ENCODE results near the gene ACE2. TPM values are rescaled to one million over a fixed set of nuclear protein-coding genes. Genes with fewer than 3 reads are reported as not detected.

The ACE2 gene
- not detected in 2 replicates for total RNA-seq (2011; cell fraction: chromatin; rRNA removed; ENCODE audit: low replicate concordance)
- total RNA-seq (2011; cell fraction: nucleolus; rRNA removed): 0.53 TPM in 1 of 2 replicates, not detected in the other
- not detected in 2 replicates for total RNA-seq (2011; cell fraction: nucleoplasm; rRNA removed)
- not detected in 2 replicates for total RNA-seq (2014; rRNA removed)
- 0.07 TPM in 1 of 2 replicates, not detected in the other for total RNA-seq (2014; rRNA removed; fragmentation: Illumina TruSeq; extraction: Trizol)
- 0.04 TPM in 1 of 2 replicates, not detected in the other for total RNA-seq (2015; rRNA removed; fragmentation: Illumina TruSeq; extraction: Trizol)
- not detected in 2 replicates for total RNA-seq (2021)
- polyA plus RNA-seq (2011; rRNA removed): 0.03 TPM in 1 of 2 replicates, not detected in the other
- not detected in 2 replicates for polyA plus RNA-seq (2011; cell fraction: cytosol; rRNA removed)
- not detected in 2 replicates for polyA plus RNA-seq (2011; cell fraction: nucleus; rRNA removed)
- not detected in 2 replicates for polyA plus RNA-seq (2012)
- 0.09 TPM in 1 of 2 replicates, not detected in the other for polyA plus RNA-seq (2014; fragmentation: Illumina TruSeq; extraction: Trizol)
- polyA plus RNA-seq (2014; fragmentation: Nextera tagmentation; extraction: Ambion mirVana): not detected
- not detected in 2 replicates for polyA plus RNA-seq (2014; rRNA removed)
- not detected in 2 replicates for polyA minus RNA-seq (2011; rRNA and poly(A)+ RNA removed)
- not detected in 2 replicates for polyA minus RNA-seq (2011; cell fraction: cytosol; rRNA and poly(A)+ RNA removed)
- polyA minus RNA-seq (2011; cell fraction: nucleus; rRNA and poly(A)+ RNA removed): not detected in 2 replicates
- not detected for Bru-seq, nascent RNA
- BruChase-seq, experiment 1, labeled RNA remaining after a 2-hour chase: not detected
- BruChase-seq, experiment 2, labeled RNA remaining after a 6-hour chase: percentile 24 among the genes with signal in this experiment
- long read RNA-seq, experiment 1, partial matches to known transcripts: 0 of 1 reads
- long read RNA-seq, experiment 1, other reads (novel, unspliced or antisense): 1 of 1 reads
- long read RNA-seq, experiment 2, partial matches to known transcripts: 0 of 1 reads
- long read RNA-seq, experiment 2, other reads (novel, unspliced or antisense): 1 of 1 reads
- long read RNA-seq, experiment 3: 0 reads

DNA sequence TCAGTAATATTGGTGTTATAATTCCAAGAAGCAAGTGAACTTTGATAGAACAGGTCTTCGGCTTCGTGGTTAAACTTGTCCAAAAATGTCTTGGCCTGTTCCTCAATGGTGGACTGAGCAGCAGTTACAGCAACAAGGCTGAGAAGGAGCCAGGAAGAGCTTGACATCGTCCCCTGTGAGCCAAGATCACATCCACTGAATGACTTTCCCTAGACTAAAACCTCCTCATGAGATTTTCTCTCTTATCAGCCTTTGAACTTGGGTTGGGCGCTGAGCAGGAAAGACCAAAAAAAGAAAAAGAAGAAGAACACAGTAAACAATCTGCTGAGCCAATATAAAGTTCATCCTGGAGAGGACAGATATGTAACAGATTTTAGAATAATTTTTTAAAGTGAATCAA, at the start of gene ACE2:
ACE2 (minus strand) TSS at position 216 of the 400 bp plus-strand sequence; CDS start at position 167, 49 bp downstream.
- H3K27me3 ChIP-seq (ENCODE audit: control insufficient read depth in 2 of 2, insufficient read depth in 2 of 2, low read length in 2 of 2): no peaks in the 10 kb centered on the region
- ATAC-seq (no peak), DNase-seq (ENCODE audit: extremely low read depth in 1 of 4, low spot score in 3 of 4) (no peak), FAIRE-seq (peak; percentile 42)
- no TSS peak for BruUV-seq (replicated peaks)
- H3K79me2 ChIP-seq (ENCODE audit: control insufficient read depth, insufficient read depth, low read length): no peaks in the 10 kb centered on the region
- no peak within 1 kb of the TSS for H3K9ac ChIP-seq (ENCODE audit: insufficient read depth in 1 of 2, low read depth in 2 of 2, low read length in 2 of 2)
- POLR2A ChIA-PET: no interaction called here
- H2AFZ ChIP-seq (ENCODE audit: low read depth, low read length): peak within 1 kb of the TSS; percentile 44
- in situ Hi-C loops (cut with MboI): no loop called here
- H3K9me1 ChIP-seq (ENCODE audit: control insufficient read depth, insufficient read depth, low read length): no peaks in the 10 kb centered on the region
- H3K4me3 ChIP-seq: no peak within 1 kb of the TSS
- H3K4me2 ChIP-seq (ENCODE audit: insufficient read depth, low read length): no peak within 1 kb of the TSS
- intact Hi-C loops (cut with micrococcal nuclease): no loop called here
- no peaks in the 10 kb centered on the region for H3K36me3 ChIP-seq (ENCODE audit: control insufficient read depth, insufficient read depth, low read length)
- CTCF ChIA-PET (ENCODE audit: low intra/inter-chr PET ratio): no interaction called here
- no peaks in the 10 kb centered on the region for H3K4me1 ChIP-seq (replicated peaks in 1 of 2; ENCODE audit: control insufficient read depth in 2 of 2, insufficient read depth in 2 of 2, low read length in 2 of 2)
- H3K27ac ChIP-seq (ENCODE audit: extremely low read depth, low read depth, low read length): no peak within 1 kb of the TSS
- no peaks in the 10 kb centered on the region for H4K20me1 ChIP-seq (replicated peaks; ENCODE audit: control insufficient read depth, insufficient read depth, low read length)
- WGBS (ENCODE audit: insufficient coverage, low coverage, missing lambda C conversion rate): 6% methylated on average over 3 of the region's 4 CpGs
- no peaks in the 10 kb centered on the region for H3K9me3 ChIP-seq (replicated peaks; ENCODE audit: control insufficient read depth, insufficient read depth, low read depth, low read length)
- TF ChIP-seq HBP1 (CRISPR knock-in tag; IDR thresholded peaks at IDR 0.05): no peak
- TF ChIP-seq, protein P1, sequence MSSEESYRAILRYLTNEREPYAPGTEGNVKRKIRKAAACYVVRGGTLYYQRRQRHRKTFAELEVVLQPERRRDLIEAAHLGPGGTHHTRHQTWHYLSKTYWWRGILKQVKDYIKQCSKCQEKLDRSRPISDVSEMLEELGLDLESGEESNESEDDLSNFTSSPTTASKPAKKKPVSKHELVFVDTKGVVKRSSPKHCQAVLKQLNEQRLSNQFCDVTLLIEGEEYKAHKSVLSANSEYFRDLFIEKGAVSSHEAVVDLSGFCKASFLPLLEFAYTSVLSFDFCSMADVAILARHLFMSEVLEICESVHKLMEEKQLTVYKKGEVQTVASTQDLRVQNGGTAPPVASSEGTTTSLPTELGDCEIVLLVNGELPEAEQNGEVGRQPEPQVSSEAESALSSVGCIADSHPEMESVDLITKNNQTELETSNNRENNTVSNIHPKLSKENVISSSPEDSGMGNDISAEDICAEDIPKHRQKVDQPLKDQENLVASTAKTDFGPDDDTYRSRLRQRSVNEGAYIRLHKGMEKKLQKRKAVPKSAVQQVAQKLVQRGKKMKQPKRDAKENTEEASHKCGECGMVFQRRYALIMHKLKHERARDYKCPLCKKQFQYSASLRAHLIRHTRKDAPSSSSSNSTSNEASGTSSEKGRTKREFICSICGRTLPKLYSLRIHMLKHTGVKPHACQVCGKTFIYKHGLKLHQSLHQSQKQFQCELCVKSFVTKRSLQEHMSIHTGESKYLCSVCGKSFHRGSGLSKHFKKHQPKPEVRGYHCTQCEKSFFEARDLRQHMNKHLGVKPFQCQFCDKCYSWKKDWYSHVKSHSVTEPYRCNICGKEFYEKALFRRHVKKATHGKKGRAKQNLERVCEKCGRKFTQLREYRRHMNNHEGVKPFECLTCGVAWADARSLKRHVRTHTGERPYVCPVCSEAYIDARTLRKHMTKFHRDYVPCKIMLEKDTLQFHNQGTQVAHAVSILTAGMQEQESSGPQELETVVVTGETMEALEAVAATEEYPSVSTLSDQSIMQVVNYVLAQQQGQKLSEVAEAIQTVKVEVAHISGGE (CRISPR knock-in tag; IDR thresholded peaks at IDR 0.05): no peak
- TF ChIP-seq SIRT6 (IDR thresholded peaks at IDR 0.05; ENCODE audit: low read depth, low read length): no peak
- no peak for TF ChIP-seq NR2C1 (IDR thresholded peaks at IDR 0.05)
- TF ChIP-seq NR2C1 (tag; IDR thresholded peaks at IDR 0.05): no peak
- TF ChIP-seq TAF7 (tag; IDR thresholded peaks at IDR 0.05): no peak
- no peak for TF ChIP-seq FOXA1 (IDR thresholded peaks at IDR 0.05; ENCODE audit: borderline replicate concordance)
- no peak for TF ChIP-seq HINFP (tag; conservative IDR thresholded peaks at IDR 0.05; ENCODE audit: low read depth)
- no peak for TF ChIP-seq CSDE1 (IDR thresholded peaks at IDR 0.05)
- TF ChIP-seq RFX1 (IDR thresholded peaks at IDR 0.05): no peak
- no peak for TF ChIP-seq ZNF695 (CRISPR knock-in tag; IDR thresholded peaks at IDR 0.05)
- no peak for TF ChIP-seq HNRNPL (IDR thresholded peaks at IDR 0.05; ENCODE audit: low read depth, low read length)
